IMR-90 (cell line): ENCODE measurements around the gene MKX. TPM values are rescaled to one million over a fixed set of nuclear protein-coding genes. Genes with fewer than 3 reads are reported as not detected.

Source experiments
- ATAC-seq: fragments of 200-7000 bp; cut with Tn5 transposase; 2 replicates; pipeline ENCODE4 v1.9.1; 2020; ENCODE audit warnings: low read depth, mild to moderate bottlenecking, moderate library complexity
- BruUV-seq: library from RNA; stranded (reverse); fragments of 400-500 nt; replicated peaks from 2 replicates; lab custom pipeline; 2021; lab: Mats Ljungman, UMichigan
- CTCF ChIA-PET: fragments of 300-600 bp; formaldehyde crosslinking; extraction: SDS; loops from one replicate; lab custom pipeline; 2021; ENCODE audit warnings: antibody characterized with exemption; lab: Yijun Ruan, JAX
- POLR2A ChIA-PET: fragments of 300-600 bp; sonication (Branson Sonifier 250); formaldehyde crosslinking; loops from one replicate; lab custom pipeline; 2022; ENCODE audit warnings: antibody characterized with exemption; ENCODE audit not compliant: unreplicated experiment; lab: Charles Lee
- DNase-seq: peaks from one replicate; pipeline ENCODE4 v3.0.0; 2013
- H2AFZ ChIP-seq: replicated peaks from 2 replicates; pipeline ENCODE3; 2013; ENCODE audit warnings: low read length, mild to moderate bottlenecking; ENCODE audit not compliant: poor library complexity
- H2AK5ac ChIP-seq: 2 replicates; pipeline ENCODE4 v1.6.1; 2013; ENCODE audit warnings: low read depth, low read length, inconsistent platforms
- H2AK9ac ChIP-seq: replicated peaks from 2 replicates; pipeline ENCODE3; 2013; ENCODE audit warnings: mild to moderate bottlenecking, low read depth, low read length, moderate library complexity; ENCODE audit not compliant: poor library complexity
- H2BK120ac ChIP-seq: 2 replicates; pipeline ENCODE4 v1.6.1; 2013; ENCODE audit warnings: low read depth, low read length, inconsistent platforms
- H2BK15ac ChIP-seq: 3 replicates; pipeline ENCODE4 v1.6.1; 2013; ENCODE audit warnings: low read depth, low read length, inconsistent platforms
- H2BK20ac ChIP-seq: 2 replicates; pipeline ENCODE4 v1.6.1; 2013; ENCODE audit warnings: low read depth, mild to moderate bottlenecking, inconsistent platforms, low read length, moderate library complexity
- H2BK5ac ChIP-seq: 2 replicates; pipeline ENCODE4 v1.6.1; 2013; ENCODE audit warnings: mild to moderate bottlenecking, low read depth, low read length, inconsistent platforms; ENCODE audit not compliant: poor library complexity, severe bottlenecking
- H3K14ac ChIP-seq: replicated peaks from 2 replicates; pipeline ENCODE4 v1.6.1; 2013; ENCODE audit warnings: low read depth, low read length, inconsistent platforms
- H3K18ac ChIP-seq: 2 replicates; pipeline ENCODE4 v1.6.1; 2013; ENCODE audit warnings: low read depth, low read length, control low read depth
- H3K23ac ChIP-seq: 2 replicates; pipeline ENCODE4 v1.6.1; 2013; ENCODE audit warnings: low read depth, low read length, inconsistent platforms
- H3K27ac ChIP-seq: 2 replicates; pipeline ENCODE4 v1.5.1; 2013; ENCODE audit warnings: mild to moderate bottlenecking, control low read depth, low read length; ENCODE audit not compliant: insufficient read depth
- H3K27me3 ChIP-seq: 2 replicates; pipeline ENCODE4 v1.6.1; 2013; ENCODE audit warnings: low read length; ENCODE audit not compliant: control insufficient read depth, insufficient read depth
- H3K36me3 ChIP-seq: 2 replicates; pipeline ENCODE4 v1.6.1; 2013; ENCODE audit warnings: low read length, mixed read lengths; ENCODE audit not compliant: control insufficient read depth, insufficient read depth
- H3K4ac ChIP-seq: 2 replicates; pipeline ENCODE4 v1.6.1; 2013; ENCODE audit warnings: low read depth, low read length, inconsistent platforms
- H3K4me1 ChIP-seq: 2 replicates; pipeline ENCODE4 v1.6.1; 2013; ENCODE audit warnings: low read length, mixed read lengths; ENCODE audit not compliant: control insufficient read depth, insufficient read depth
- H3K4me2 ChIP-seq: 2 replicates; pipeline ENCODE4 v1.6.1; 2013; ENCODE audit warnings: low read depth, mild to moderate bottlenecking, control low read depth, low read length, moderate library complexity
- H3K4me3 ChIP-seq: 2 replicates; pipeline ENCODE4 v1.5.1; 2013; ENCODE audit warnings: low read depth, mild to moderate bottlenecking, control low read depth, low read length, moderate library complexity; ENCODE audit not compliant: insufficient read depth
- H3K56ac ChIP-seq: 2 replicates; pipeline ENCODE4 v1.6.1; 2013; ENCODE audit warnings: low read length, inconsistent platforms; ENCODE audit not compliant: insufficient read depth; ENCODE audit errors: extremely low read depth
- H3K79me1 ChIP-seq, 2 experiments: 2 replicates each; pipeline ENCODE4 v1.6.1; 2013; ENCODE audit warnings: low read length in 2 of 2, inconsistent platforms in 1 of 2, low read depth in 1 of 2
- H3K9ac ChIP-seq: 2 replicates; pipeline ENCODE4 v1.6.1; 2013; ENCODE audit warnings: low read depth, low read length, control low read depth
- H3K9me1 ChIP-seq: 2 replicates; pipeline ENCODE4 v1.6.1; 2013; ENCODE audit warnings: low read length, inconsistent platforms; ENCODE audit not compliant: insufficient read depth
- H3K9me3 ChIP-seq: 2 replicates; pipeline ENCODE4 v1.6.1; 2013; ENCODE audit warnings: low read length; ENCODE audit not compliant: control insufficient read depth, insufficient read depth
- H4K20me1 ChIP-seq: 2 replicates; pipeline ENCODE4 v1.6.1; 2013; ENCODE audit warnings: low read length, inconsistent platforms; ENCODE audit not compliant: insufficient read depth
- H4K5ac ChIP-seq: 2 replicates; pipeline ENCODE4 v1.6.1; 2013; ENCODE audit warnings: mild to moderate bottlenecking, low read depth, low read length, control low read depth
- H4K8ac ChIP-seq, 2 experiments: 2 replicates each; pipeline ENCODE4 v1.6.1; 2013; ENCODE audit warnings: low read depth in 2 of 2, low read length in 2 of 2, control low read depth in 1 of 2, inconsistent platforms in 1 of 2
- H4K91ac ChIP-seq: 2 replicates; pipeline ENCODE4 v1.6.1; 2013; ENCODE audit warnings: low read depth, low read length, inconsistent platforms; ENCODE audit not compliant: insufficient read depth
- BHLHE40 ChIP-seq: fragments of 150-350 bp; IDR thresholded peaks from 2 replicates; pipeline ENCODE4 v1.6.1; 2016; ENCODE audit warnings: mild to moderate bottlenecking, low read depth, low read length
- CEBPB ChIP-seq: IDR thresholded peaks from 2 replicates; pipeline ENCODE4 v1.6.1; 2012; ENCODE audit warnings: low read depth, low read length, improper control_type of control experiment
- CHD1 ChIP-seq: IDR thresholded peaks from 2 replicates; pipeline ENCODE4 v1.6.1; 2012; ENCODE audit warnings: low read depth, low read length, improper control_type of control experiment
- FOS ChIP-seq: fragments of 150-350 bp; IDR thresholded peaks from 2 replicates; pipeline ENCODE4 v1.6.1; 2016; ENCODE audit warnings: low read depth, low read length
- MAFK ChIP-seq: IDR thresholded peaks from 2 replicates; pipeline ENCODE4 v1.6.1; 2012; ENCODE audit warnings: low read depth, low read length, improper control_type of control experiment
- MAZ ChIP-seq: IDR thresholded peaks from 2 replicates; pipeline ENCODE4 v1.6.1; 2012; ENCODE audit warnings: low read depth, mild to moderate bottlenecking, low read length, improper control_type of control experiment, moderate library complexity, borderline replicate concordance
- MXI1 ChIP-seq: IDR thresholded peaks from 2 replicates; pipeline ENCODE4 v1.6.1; 2012; ENCODE audit warnings: low read depth, mild to moderate bottlenecking, low read length, moderate library complexity, borderline replicate concordance
- NFE2L2 ChIP-seq: fragments of 150-350 bp; IDR thresholded peaks from 2 replicates; pipeline ENCODE4 v1.6.1; 2016; ENCODE audit warnings: low read depth, mild to moderate bottlenecking, low read length
- POLR2A ChIP-seq: IDR thresholded peaks from 2 replicates; pipeline ENCODE4 v1.6.1; 2012; ENCODE audit warnings: mild to moderate bottlenecking, low read depth, low read length
- RAD21 ChIP-seq: IDR thresholded peaks from 2 replicates; pipeline ENCODE4 v1.6.1; 2012; ENCODE audit warnings: low read length, improper control_type of control experiment
- RCOR1 ChIP-seq: IDR thresholded peaks from 2 replicates; pipeline ENCODE4 v1.6.1; 2012; ENCODE audit warnings: mild to moderate bottlenecking, low read length, improper control_type of control experiment; ENCODE audit not compliant: insufficient replicate concordance
- RFX5 ChIP-seq: IDR thresholded peaks from 2 replicates; pipeline ENCODE4 v1.8.0; 2012; ENCODE audit warnings: low read depth, mild to moderate bottlenecking, low read length, moderate library complexity
- SMC3 ChIP-seq: fragments of 150-350 bp; IDR thresholded peaks from 2 replicates; pipeline ENCODE4 v1.6.1; 2016; ENCODE audit warnings: low read depth, mild to moderate bottlenecking, antibody characterized with exemption, low read length, moderate library complexity
- WGBS, 2 experiments: methylation state at CpG; one replicate each; pipeline versions ENCODE4 v1.1.5 to v1.1.7; 2013; ENCODE audit warnings: missing lambda C conversion rate in 2 of 2; ENCODE audit not compliant: insufficient read length in 1 of 2; ENCODE audit errors: extremely low coverage in 2 of 2; 5-methylcytosine and 5-hydroxymethylcytosine counted together
- dilution Hi-C: fragments of 300-500 bp; cut with HindIII; formaldehyde crosslinking; loops from one replicate; pipeline ENCODE4 v1.14.3; 2018; ENCODE audit warnings: low sequenced_read_pairs; ENCODE audit not compliant: unreplicated experiment
- in situ Hi-C: fragments of 300-500 bp; cut with MboI; formaldehyde crosslinking; loops from 3 replicates; pipeline ENCODE4 v1.14.3; 2019; ENCODE audit warnings: low sequenced_read_pairs, inconsistent platforms, mixed read lengths
- intact Hi-C: fragments of 100-400 bp; cut with micrococcal nuclease; formaldehyde crosslinking; loops from 2 replicates; pipeline ENCODE4 v1.10.0; 2022
- polyA plus RNA-seq, 3 experiments: library from polyadenylated mRNA; depleted of rRNA; stranded (reverse); fragments of >200 nt; gene quantifications; 2 replicates each; pipeline ENCODE4 v1.2.3, GENCODE V29; 2012; ENCODE audit warnings: low replicate concordance in 1 of 3
- total RNA-seq: library from RNA; depleted of rRNA; stranded (reverse); fragments of >200 nt; gene quantifications from 2 replicates; pipeline ENCODE4 v1.2.3, GENCODE V29; 2012
- TF ChIP-seq, protein P1 (sequence below): fragments of 150-350 bp; IDR thresholded peaks from 2 replicates; pipeline ENCODE4 v1.6.1; 2016; ENCODE audit warnings: low read depth, mild to moderate bottlenecking, low read length, moderate library complexity, borderline replicate concordance
- TF ChIP-seq, protein P2 (sequence below): conservative IDR thresholded peaks from 2 replicates; pipeline ENCODE4 v1.5.1; 2012; ENCODE audit warnings: mild to moderate bottlenecking, low read depth, low read length, improper control_type of control experiment
- TF ChIP-seq, protein P3 (sequence below): fragments of 150-350 bp; IDR thresholded peaks from 2 replicates; pipeline ENCODE4 v1.6.1; 2017; ENCODE audit warnings: mild to moderate bottlenecking, antibody characterized with exemption, low read length, low read depth

MKX gene
- total and polyA plus RNA-seq, 2 of the 4 experiments (the other 2 are of a cell fraction): 0.10 to 0.36 TPM

DNA sequence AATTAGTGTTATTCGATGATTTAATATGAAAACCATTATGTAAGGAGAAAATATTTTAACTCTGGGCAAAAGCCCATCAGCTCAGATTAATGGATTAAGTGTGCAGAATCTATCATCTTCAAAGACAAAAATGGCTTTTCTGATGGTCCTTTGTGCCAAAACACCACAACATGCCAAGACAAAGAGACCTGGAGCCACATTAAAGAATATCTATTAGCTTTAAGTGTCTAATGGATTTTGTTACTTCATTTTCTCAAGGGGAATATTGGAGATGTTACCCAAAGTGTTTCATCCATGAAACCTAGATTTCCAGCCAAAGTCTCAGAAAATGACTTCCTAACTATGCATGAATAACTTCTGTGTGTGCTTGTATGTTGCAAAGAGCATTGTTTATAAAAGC, 57.3 kb downstream of the MKX start:
- no peak for DNase-seq
- Histone ChIP-seq H2BK120ac (no peak overlapping the region), H3K23ac (no peak overlapping the region), H3K79me1 (no peaks in the 10 kb centered on the region), H3K27me3 (no peaks in the 10 kb centered on the region), H3K36me3 (no peaks in the 10 kb centered on the region), H3K4me1 (peaks cover 3% of the 10 kb centered on the region), H3K4ac (no peak overlapping the region), H4K20me1 (no peaks in the 10 kb centered on the region), H3K4me3 (no peak overlapping the region), H4K8ac (no peak overlapping the region; a peak in 1 of 4 replicates), H3K27ac (no peak overlapping the region), H2AK9ac (no peak overlapping the region), H2BK20ac (no peak overlapping the region), H3K9me1 (no peaks in the 10 kb centered on the region; the same call in 1 of the 2 replicates), H2BK5ac (no peak overlapping the region), H2AK5ac (no peak overlapping the region), H3K14ac (no peak overlapping the region), H3K4me2 (no peak overlapping the region), H2BK15ac (no peak overlapping the region), H3K9ac (no peak overlapping the region), H4K91ac (no peak overlapping the region), H3K56ac (no peak overlapping the region), H3K18ac (no peak overlapping the region), H2AFZ (no peak overlapping the region), H4K5ac (no peak overlapping the region), H3K9me3 (no peaks in the 10 kb centered on the region)
- no peak for ATAC-seq
- no TSS peak for BruUV-seq
- ChIA-PET POLR2A (interaction anchor here (0.6 kb wide), 1 partner anchor 498 kb away, joined by 3 read pairs; no protein-coding TSS in a partner anchor), CTCF (interaction anchor here (0.6 to 1.6 kb wide), 2 partner anchors 12 to 81 kb away, joined by 3 to 10 read pairs; no protein-coding TSS in a partner anchor)
- TF ChIP-seq MAZ: no peak
- TF ChIP-seq SMC3: no peak
- TF ChIP-seq, protein P1, sequence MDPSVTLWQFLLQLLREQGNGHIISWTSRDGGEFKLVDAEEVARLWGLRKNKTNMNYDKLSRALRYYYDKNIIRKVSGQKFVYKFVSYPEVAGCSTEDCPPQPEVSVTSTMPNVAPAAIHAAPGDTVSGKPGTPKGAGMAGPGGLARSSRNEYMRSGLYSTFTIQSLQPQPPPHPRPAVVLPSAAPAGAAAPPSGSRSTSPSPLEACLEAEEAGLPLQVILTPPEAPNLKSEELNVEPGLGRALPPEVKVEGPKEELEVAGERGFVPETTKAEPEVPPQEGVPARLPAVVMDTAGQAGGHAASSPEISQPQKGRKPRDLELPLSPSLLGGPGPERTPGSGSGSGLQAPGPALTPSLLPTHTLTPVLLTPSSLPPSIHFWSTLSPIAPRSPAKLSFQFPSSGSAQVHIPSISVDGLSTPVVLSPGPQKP: no peak
- no peak for TF ChIP-seq MXI1
- no peak for TF ChIP-seq MAFK
- TF ChIP-seq RAD21: no peak
- TF ChIP-seq RFX5: no peak
- TF ChIP-seq, protein P2, sequence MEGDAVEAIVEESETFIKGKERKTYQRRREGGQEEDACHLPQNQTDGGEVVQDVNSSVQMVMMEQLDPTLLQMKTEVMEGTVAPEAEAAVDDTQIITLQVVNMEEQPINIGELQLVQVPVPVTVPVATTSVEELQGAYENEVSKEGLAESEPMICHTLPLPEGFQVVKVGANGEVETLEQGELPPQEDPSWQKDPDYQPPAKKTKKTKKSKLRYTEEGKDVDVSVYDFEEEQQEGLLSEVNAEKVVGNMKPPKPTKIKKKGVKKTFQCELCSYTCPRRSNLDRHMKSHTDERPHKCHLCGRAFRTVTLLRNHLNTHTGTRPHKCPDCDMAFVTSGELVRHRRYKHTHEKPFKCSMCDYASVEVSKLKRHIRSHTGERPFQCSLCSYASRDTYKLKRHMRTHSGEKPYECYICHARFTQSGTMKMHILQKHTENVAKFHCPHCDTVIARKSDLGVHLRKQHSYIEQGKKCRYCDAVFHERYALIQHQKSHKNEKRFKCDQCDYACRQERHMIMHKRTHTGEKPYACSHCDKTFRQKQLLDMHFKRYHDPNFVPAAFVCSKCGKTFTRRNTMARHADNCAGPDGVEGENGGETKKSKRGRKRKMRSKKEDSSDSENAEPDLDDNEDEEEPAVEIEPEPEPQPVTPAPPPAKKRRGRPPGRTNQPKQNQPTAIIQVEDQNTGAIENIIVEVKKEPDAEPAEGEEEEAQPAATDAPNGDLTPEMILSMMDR: no peak
- no peak for TF ChIP-seq NFE2L2
- TF ChIP-seq BHLHE40: no peak
- no peak for TF ChIP-seq FOS
- TF ChIP-seq, protein P3, sequence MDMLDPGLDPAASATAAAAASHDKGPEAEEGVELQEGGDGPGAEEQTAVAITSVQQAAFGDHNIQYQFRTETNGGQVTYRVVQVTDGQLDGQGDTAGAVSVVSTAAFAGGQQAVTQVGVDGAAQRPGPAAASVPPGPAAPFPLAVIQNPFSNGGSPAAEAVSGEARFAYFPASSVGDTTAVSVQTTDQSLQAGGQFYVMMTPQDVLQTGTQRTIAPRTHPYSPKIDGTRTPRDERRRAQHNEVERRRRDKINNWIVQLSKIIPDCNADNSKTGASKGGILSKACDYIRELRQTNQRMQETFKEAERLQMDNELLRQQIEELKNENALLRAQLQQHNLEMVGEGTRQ: no peak
- no peak for TF ChIP-seq CEBPB
- no peak for TF ChIP-seq POLR2A
- TF ChIP-seq RCOR1: no peak
- TF ChIP-seq CHD1: no peak
- no CpG with 5 or more reads among the region's 1 CpG for WGBS, 2 experiments
- in situ Hi-C loops (no loop called here), dilution Hi-C loops (no loop called here), intact Hi-C loops (no loop called here)
